Panc1 (cell line): Measurements from ENCODE around the gene STAP2. TPM values are rescaled to one million over a fixed set of nuclear protein-coding genes. Genes with fewer than 3 reads are reported as not detected.
A peak's percentile ranks its signal among the peaks of the same experiment; 100 is the strongest.

Source experiments
- ATAC-seq: fragments of 200-7000 bp; cut with Tn5 transposase; 2 replicates; pipeline ENCODE4 v1.9.1; 2020; ENCODE audit warnings: mild to moderate bottlenecking, moderate library complexity
- BruUV-seq: library from RNA; stranded (reverse); fragments of 400-500 nt; replicated peaks from 2 replicates; lab custom pipeline; 2021; lab: Mats Ljungman, UMichigan
- CTCF ChIA-PET: fragments of 300-600 bp; sonication (Branson Sonifier 250); formaldehyde crosslinking; loops from one replicate; lab custom pipeline; 2022; ENCODE audit warnings: antibody characterized with exemption; lab: Charles Lee
- POLR2A ChIA-PET: fragments of 300-600 bp; sonication (Branson Sonifier 250); formaldehyde crosslinking; loops from one replicate; lab custom pipeline; 2022; ENCODE audit warnings: antibody characterized with exemption; lab: Charles Lee
- DNase-seq: peaks from one replicate; pipeline ENCODE4 v3.0.0-alpha.2; 2010; ENCODE audit warnings: low read depth, low spot score
- H3K27ac ChIP-seq: 2 replicates; pipeline ENCODE4 v1.5.1; 2011; ENCODE audit warnings: mild to moderate bottlenecking, low read length, inconsistent platforms
- H3K27me3 ChIP-seq: fragments of 200-500 bp; sonication (Bioruptor generic); 2 replicates; pipeline ENCODE4 v1.6.0; 2014; ENCODE audit warnings: low read length, inconsistent platforms; ENCODE audit not compliant: control insufficient read depth, insufficient read depth
- H3K36me3 ChIP-seq: fragments of 200-500 bp; sonication (Bioruptor generic); 2 replicates; pipeline ENCODE4 v1.5.1; 2014; ENCODE audit warnings: inconsistent platforms, mild to moderate bottlenecking, low read length, moderate library complexity; ENCODE audit not compliant: control insufficient read depth, insufficient read depth
- H3K4me1 ChIP-seq: 2 replicates; pipeline ENCODE4 v1.5.1; 2011; ENCODE audit warnings: inconsistent platforms, mild to moderate bottlenecking, low read length, moderate library complexity; ENCODE audit not compliant: control insufficient read depth, insufficient read depth
- H3K4me3 ChIP-seq, 2 experiments: 2 replicates each; pipeline ENCODE4 v1.5.1; 2011 to 2012; ENCODE audit warnings: low read depth in 2 of 2, low read length in 2 of 2, mild to moderate bottlenecking in 2 of 2, inconsistent platforms in 1 of 2, moderate library complexity in 1 of 2
- H3K9me3 ChIP-seq: fragments of 200-500 bp; sonication (Bioruptor generic); 2 replicates; pipeline ENCODE4 v1.5.1; 2014; ENCODE audit warnings: low read depth, mild to moderate bottlenecking, inconsistent platforms, low read length, moderate library complexity; ENCODE audit not compliant: control insufficient read depth, insufficient read depth
- CTCF ChIP-seq: fragments of 450-650 bp; IDR thresholded peaks from 2 replicates; pipeline ENCODE4 v1.5.1; 2017; ENCODE audit warnings: mild to moderate bottlenecking
- POLR2AphosphoS5 ChIP-seq: IDR thresholded peaks from 2 replicates; pipeline ENCODE4 v1.6.1; 2012; ENCODE audit warnings: mild to moderate bottlenecking, low read depth, low read length, moderate library complexity
- SIN3A ChIP-seq: IDR thresholded peaks from 2 replicates; pipeline ENCODE4 v1.6.1; 2012; ENCODE audit warnings: low read depth, mild to moderate bottlenecking, low read length, moderate library complexity, borderline replicate concordance; ENCODE audit not compliant: insufficient read depth
- TCF7L2 ChIP-seq: IDR thresholded peaks from 2 replicates; pipeline ENCODE4 v1.6.1; 2011; ENCODE audit warnings: mild to moderate bottlenecking, low read depth, low read length, inconsistent platforms
- in situ Hi-C: cut with HindIII; loops from 2 replicates; pipeline ENCODE4 v1.10.0; 2016; ENCODE audit warnings: low sequenced_read_pairs, low pct_unique_long_range_greater_than_20kb
- intact Hi-C: fragments of 100-400 bp; cut with micrococcal nuclease; formaldehyde crosslinking; loops from one replicate; pipeline ENCODE4 v1.10.0; 2022; ENCODE audit not compliant: unreplicated experiment
- total RNA-seq: library from RNA; stranded (reverse); gene quantifications from one replicate; pipeline ENCODE4 v1.2.1, GENCODE V29; 2021; ENCODE audit not compliant: unreplicated experiment
- TF ChIP-seq, protein P1 (sequence below), 2 experiments: IDR thresholded peaks; 2 replicates each; pipeline ENCODE4 v1.6.1; 2011 to 2012; ENCODE audit warnings: low read depth in 2 of 2, control low read depth in 1 of 2, low read length in 1 of 2, mild to moderate bottlenecking in 1 of 2, moderate library complexity in 1 of 2; ENCODE audit not compliant: insufficient read depth in 1 of 2

The STAP2 gene
- total RNA-seq, 1 experiment from 2014 or later = 10.0 TPM

- no peak for TF ChIP-seq SIN3A
- TF ChIP-seq, protein P1, sequence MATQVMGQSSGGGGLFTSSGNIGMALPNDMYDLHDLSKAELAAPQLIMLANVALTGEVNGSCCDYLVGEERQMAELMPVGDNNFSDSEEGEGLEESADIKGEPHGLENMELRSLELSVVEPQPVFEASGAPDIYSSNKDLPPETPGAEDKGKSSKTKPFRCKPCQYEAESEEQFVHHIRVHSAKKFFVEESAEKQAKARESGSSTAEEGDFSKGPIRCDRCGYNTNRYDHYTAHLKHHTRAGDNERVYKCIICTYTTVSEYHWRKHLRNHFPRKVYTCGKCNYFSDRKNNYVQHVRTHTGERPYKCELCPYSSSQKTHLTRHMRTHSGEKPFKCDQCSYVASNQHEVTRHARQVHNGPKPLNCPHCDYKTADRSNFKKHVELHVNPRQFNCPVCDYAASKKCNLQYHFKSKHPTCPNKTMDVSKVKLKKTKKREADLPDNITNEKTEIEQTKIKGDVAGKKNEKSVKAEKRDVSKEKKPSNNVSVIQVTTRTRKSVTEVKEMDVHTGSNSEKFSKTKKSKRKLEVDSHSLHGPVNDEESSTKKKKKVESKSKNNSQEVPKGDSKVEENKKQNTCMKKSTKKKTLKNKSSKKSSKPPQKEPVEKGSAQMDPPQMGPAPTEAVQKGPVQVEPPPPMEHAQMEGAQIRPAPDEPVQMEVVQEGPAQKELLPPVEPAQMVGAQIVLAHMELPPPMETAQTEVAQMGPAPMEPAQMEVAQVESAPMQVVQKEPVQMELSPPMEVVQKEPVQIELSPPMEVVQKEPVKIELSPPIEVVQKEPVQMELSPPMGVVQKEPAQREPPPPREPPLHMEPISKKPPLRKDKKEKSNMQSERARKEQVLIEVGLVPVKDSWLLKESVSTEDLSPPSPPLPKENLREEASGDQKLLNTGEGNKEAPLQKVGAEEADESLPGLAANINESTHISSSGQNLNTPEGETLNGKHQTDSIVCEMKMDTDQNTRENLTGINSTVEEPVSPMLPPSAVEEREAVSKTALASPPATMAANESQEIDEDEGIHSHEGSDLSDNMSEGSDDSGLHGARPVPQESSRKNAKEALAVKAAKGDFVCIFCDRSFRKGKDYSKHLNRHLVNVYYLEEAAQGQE (IDR thresholded peaks at IDR 0.05; ENCODE audit: insufficient read depth in 1 of 2, low read depth in 2 of 2, low read length in 1 of 2) = no peak
- no peak for TF ChIP-seq POLR2AphosphoS5
- no peak for TF ChIP-seq CTCF
- TF ChIP-seq TCF7L2 = no peak
- peaks cover 79% of the 10 kb centered on the region for H3K4me1 ChIP-seq
- BruUV-seq = no TSS peak
- no peaks in the 10 kb centered on the region for H3K9me3 ChIP-seq
- no peak overlapping the region for H3K4me3 ChIP-seq
- ChIA-PET CTCF (interaction anchor here (1.3 kb wide), 1 partner anchor 14 kb away, joined by 3 read pairs; no protein-coding TSS in a partner anchor), POLR2A (no interaction called here)
- H3K27ac ChIP-seq = peak overlapping the region; percentile 46
- no peaks in the 10 kb centered on the region for H3K36me3 ChIP-seq
- DNase-seq (no peak), ATAC-seq (no peak)
- intact Hi-C loops (no loop called here), in situ Hi-C loops (no loop called here)
- no peaks in the 10 kb centered on the region for H3K27me3 ChIP-seq
Observed at GRCh38 chr19:4376671-4376990, 38.0 kb upstream of the STAP2 start.

DNA sequence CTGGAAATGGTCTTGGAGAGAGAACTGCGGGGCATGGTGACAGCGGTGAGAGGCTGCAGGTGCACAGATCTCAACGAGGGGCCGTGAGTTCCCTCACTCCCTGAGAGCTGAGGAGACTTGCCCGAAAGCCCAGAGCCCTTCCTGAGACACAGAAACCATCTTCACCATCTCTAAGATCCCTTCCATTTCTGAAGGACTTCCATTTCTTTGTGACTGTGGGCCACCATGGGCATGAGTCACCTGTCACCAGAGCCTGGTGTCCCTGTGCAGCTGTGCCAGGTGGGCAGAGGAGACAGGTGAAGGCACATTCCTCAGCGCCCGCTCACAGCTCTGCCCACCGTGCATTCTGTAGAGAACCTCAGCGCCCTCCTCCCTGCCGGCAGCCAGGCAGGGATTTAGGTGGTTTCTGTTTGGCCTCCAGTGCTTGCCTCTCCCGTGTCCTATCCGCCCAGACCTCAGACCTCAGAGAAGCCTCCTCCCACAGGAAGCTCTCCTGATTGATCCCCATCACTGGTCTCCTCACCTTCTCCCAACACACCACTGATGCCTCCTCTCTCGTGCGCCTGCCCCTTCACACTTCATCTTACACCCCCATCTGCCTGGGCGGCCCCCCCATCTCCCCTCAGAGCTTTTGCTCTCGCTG, 37.5 kb upstream of the STAP2 start:
- POLR2A ChIA-PET = no interaction called here
- TF ChIP-seq SIN3A (no peak), CTCF (no peak), POLR2AphosphoS5 (no peak), TCF7L2 (no peak)
- TF ChIP-seq, protein P1 (IDR thresholded peaks at IDR 0.05; ENCODE audit: insufficient read depth in 1 of 2, low read depth in 2 of 2, low read length in 1 of 2) = no peak
- no TSS peak for BruUV-seq

More for the DNA sequence above, 37.5 kb upstream of the STAP2 start:
- peak; percentile 2; the same call in 1 of the 2 replicates for ATAC-seq
- in situ Hi-C loops = no loop called here
- no peak overlapping the region for H3K4me3 ChIP-seq
- intact Hi-C loops = no loop called here
- no peaks in the 10 kb centered on the region for H3K9me3 ChIP-seq
- H3K36me3 ChIP-seq = no peaks in the 10 kb centered on the region
- no peak for DNase-seq
- H3K27ac ChIP-seq = peak overlapping the region; percentile 92
- H3K27me3 ChIP-seq = no peaks in the 10 kb centered on the region
- peaks cover 82% of the 10 kb centered on the region for H3K4me1 ChIP-seq
- CTCF ChIA-PET = interaction anchor here (1.3 kb wide), 1 partner anchor 14 kb away, joined by 3 read pairs; no protein-coding TSS in a partner anchor
